Measurements from ENCODE around the gene SLC26A9.

Gene SLC26A9

DNA sequence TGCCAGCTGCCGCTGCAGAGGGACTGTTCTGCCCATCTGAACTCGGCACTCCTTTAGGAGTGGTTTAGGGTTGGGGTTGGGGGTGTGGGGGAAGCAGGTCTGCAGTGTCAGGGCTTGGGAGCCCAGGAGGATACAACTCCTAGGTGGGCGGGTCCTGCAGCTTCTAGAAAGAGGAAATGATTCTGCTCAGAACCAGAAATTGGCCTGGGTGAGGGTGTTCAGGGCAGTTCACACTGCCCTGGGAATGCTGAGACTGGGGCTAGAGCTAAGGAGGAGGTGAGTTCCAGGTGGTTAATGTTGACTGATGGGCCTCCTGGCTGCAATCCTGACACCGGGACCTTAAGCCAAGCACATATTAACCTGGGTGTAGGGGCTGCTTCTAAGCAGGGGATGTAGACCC, 4.8 kb upstream of the SLC26A9 start:
- no peak for DNase-seq

DNA sequence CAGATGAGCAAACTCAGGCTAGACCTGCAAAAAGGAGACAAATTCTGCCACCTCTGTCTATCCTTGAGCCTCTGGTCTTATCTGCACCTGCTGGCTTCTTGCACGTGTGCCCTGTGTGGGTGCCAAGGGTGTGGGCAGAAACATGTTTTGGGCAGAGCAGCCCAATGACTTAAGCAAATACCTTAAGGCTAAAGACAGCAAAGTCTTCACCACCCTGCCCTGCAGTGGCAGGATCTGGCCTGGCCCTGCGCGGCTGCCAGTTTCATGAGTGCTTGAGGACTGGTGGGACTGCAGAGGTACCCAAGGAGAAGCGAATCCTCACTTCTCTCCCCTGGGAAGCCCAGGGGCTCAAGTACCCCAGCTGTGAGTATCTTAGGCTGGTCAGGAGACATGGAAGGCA, 3.8 kb upstream of the SLC26A9 start:
- DNase-seq, result no peak

DNA sequence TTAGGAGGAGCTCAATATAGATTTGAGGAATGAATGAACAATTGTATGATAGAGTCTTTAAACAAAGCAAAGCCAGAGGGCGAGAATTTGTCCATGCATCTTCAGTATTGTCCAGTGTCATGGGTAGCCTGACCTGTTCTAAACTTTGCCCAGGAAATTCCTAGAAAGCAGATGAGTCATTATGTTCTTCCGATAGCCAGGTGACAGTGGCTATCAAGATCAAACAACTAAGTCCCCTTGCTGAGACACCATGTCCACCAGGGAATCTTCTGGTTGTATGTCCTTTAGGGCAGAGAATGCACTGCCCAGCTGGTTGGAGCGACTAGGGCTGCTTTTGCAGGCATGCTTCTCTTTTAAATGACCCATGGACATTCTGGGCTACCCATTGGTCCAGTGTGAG, 1.8 kb upstream of the SLC26A9 start:
- DNase-seq, result no peak

DNA sequence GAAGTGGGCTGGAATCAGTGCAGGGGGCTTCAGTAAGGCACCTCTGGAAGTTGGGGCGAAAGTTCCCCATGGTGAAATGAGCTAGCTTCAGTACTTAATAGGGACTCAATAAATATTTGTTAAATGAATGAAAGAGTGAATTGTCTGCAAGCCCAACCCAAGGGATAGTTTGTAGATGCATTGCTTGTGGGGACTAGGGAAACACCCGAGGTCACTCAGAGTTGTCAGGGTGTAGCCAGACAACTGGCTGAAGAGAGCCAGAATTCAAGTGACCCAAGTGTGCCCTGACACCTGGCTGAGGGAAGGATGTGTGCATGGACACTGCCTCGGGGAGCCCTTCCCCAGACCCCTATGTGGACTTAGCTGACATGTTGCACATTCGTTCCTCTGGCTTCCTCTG, 1.3 kb upstream of the SLC26A9 start:
- no peak for DNase-seq

DNA sequence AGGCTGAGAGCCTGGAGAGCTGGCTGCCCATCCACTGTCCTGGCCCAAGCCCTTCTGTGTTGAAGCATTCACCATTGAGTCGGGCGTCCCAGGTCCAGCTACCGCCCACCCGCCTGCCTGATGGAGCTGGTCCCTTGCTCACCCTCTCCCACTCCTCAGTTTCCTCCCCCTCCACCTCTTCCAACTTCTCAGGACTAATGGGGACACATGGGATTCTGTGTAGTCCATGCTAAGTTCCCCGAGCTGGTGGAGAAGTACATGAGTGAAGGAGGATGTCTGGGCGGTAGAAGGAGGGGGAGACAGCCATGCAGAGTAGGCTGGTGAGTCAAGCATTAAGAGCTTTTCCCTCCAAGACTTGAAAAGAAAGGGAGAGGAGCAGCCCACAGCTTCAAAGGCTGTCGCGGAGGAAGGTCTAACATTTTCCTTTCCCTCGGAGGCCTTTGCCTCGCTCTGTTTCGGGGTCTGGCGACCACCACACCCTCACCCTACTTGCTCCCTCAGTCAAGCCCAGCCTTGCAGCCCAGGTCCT, 561 bp downstream of the SLC26A9 start:
- DNase-seq, result no peak

DNA sequence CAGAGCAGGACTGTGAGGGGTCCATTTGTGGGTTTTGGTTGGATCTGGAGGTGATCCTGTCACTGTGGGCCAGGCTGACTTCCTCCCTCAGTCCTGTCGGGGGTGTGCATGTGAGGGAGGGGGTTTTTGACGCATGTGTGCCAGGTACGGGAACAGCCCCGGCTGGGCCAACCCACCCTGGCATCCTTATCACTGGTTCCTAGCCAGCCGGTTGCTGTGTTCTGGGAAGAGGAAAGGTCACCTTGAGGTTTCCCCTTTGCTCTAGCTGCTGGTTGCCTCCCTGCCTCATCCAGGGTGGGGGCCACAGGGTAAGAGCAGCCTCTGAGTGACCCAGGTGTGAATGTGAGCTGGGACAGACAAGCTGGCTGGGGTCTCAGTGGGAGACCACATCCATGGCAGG, 2.5 kb downstream of the SLC26A9 start:
- DNase-seq, result no peak

DNA sequence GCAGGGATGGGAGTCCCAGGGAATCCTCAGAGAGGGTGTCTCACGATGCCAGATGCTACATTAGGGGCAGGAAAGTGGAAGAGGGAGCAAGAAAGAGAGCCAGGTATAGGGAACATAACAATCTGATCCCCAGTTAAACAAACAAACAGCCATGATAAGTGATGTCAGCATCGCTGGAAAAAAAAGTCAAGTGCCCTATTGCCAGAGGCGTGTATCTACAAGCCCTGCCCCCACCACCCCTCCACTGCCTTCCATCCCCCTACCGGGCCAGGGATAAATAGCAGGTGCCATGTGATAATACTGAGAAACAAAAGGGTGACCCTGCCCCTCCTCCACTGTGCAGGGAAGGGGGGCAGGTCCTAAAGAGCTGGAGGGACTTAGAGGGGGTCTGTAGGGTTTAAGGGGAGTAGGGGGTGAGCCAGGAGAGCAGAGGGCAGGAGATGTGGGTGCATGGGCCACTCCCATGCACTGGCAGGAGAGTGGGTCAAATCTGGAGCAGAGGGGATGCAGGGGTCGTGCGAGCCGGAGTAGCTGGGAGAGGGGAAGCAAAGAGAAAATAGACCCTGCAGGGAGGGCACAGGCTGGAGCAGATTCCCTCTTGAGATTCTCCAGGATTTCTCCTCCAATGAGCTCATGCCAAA, 3.4 kb downstream of the SLC26A9 start:
- peak; percentile 38 for DNase-seq

DNA sequence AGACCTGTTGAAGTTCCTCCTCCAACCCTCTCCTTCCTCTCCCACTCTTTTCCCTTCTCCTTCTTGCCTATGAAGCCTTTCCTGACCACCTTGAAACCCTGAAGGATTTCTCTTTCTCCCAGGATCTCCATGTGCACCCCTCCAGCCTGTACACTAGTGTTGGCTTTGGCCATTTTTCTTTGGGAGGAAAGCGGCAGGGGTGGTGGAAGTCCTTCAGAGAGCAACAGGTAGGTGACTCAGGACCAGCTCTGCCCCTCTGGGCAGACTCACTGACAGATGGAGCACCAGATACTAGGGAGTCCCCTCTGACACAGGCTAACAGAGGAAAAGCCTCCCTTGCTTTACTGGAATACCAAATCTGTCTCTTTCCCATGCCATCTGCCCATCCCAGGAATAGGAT, 4.6 kb downstream of the SLC26A9 start:
- no peak for DNase-seq

DNA sequence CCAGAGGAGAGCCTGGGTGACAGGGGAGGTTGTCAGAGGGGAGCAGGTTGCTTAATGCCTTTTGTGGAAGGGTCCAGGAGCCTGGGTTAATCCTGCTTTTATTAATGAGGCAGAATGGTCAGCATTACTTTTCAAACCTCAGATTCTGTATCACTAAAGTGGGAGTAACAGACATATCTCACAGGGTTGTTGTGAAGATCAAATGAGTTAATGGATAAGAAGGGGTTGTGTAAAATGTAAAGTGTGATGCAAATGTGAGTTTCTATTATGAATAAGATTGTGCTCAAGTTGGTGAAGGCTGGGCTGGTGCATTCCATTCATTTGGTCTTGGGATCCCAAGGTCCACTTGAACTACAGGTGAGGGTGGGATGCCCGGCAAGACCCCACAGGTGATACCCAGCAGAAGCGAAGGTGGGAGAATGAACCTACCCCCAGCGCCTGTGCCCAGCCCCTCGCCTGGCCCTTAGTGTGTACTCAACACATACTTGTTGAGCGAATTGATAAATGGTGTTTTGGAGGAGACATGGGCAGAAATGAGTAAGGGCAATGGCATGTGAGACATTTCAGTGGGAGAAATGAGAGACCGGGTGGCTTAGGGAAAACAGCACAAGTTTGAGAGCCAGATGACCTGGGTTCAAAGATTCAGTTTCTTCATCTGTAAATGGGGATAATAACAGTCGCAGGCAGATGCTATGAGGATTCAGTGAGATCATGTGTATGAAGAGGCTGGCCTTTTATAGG, 6.2 kb downstream of the SLC26A9 start:
- no peak for DNase-seq

DNA sequence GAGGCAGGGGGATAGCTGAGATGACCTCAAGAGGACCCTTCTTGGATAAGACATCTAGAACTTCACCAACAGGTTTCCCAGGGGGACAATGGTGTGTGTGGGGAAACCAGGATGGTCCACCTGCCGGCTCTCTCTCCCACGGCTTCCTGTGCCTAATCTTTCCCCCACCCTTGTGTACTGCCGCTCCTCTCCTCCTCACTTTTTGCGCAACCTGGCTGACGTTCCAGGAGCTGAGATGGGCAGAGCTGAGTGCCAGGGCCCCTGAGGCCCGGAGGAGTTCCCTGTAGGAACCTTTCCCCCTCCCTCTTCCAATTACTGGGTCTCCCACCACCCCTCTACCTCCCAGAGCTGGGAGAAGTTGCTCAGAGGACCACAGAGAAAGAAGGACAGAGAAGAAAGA, 6.9 kb downstream of the SLC26A9 start:
- DNase-seq, result no peak

DNA sequence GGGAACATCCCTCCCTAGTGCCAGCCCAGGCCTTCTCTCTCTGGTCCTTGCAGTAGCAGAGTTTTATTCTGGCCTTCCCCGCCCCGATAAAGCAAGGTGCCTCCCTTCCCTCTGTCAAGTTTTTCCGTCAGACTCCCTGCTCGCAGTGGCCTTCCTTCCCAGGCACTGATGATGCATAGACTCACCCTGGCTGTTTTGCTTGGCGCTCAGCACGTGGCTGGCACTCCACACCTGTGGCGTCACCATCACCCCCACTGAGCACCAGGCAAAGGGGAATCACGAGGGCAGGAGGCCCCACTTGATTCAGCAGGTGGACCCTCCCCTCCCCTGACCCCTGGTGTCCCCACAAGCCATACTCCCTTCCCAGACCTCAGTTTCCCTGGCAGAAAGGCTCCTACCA, 7.4 kb downstream of the SLC26A9 start:
- no peak for DNase-seq

DNA sequence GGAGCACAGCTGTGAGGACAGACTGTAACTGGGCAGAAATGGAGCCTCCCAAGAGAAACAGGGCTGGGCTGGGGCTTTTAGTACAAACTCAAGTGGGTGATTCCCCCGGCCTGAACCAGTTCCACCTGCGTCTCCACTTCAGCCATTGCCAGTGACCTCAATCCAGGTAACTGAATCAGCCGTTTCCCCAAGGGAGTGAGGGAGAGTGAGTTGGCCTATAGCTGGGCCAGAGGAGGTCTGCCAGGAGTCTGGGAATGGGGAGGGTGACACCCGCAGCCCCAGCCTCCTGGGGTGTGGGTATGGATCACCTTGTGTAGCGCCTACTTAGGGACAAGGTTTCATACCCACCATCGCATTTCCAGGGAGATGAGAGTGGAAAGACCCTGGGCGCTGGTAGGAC, 8.5 kb downstream of the SLC26A9 start:
- no peak for DNase-seq

DNA sequence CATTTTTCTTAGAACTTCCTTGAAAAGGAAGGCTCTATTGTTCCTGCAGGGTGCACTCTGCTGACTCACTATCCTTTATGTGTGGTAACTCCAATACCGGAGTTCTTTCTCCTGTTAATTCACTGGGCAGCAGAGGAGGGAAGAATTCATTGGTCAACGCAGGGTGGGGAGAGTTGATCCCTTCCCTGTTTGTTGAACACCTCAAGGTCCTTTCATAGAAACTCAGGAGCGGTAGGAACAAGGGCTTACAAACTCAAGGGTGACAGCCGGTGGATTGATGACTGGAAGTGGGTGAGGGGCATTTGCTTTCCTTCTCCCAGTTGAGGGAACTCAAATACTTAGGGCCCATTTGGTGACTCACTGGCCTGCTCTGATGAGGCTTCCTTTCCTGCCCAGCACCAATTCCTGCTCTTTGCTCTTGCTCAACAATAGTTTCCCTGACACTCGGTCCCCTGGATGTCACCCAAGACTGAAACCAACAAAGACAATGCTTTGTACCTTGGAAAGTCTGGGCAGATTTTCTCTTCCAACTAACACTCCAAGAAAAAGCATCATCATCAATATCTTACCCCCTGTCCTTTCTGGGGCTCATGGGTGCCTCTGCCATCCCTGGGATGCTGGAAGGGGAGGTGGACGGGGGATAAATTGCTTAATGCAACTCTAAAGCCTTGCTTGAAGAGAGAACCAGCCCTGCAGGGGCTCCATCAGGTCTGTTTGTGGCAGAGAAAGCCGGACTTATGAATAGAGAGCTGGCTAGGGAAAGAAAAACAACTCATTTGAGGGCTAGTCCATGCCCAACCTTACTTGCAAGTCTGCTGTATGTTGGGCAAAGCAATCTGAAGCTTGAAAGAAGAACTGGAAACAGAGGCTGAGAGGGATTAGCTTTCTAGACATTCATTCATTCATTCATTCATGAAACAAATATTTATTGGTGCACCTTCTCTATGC, 9.3 kb downstream of the SLC26A9 start:
- no peak for DNase-seq

DNA sequence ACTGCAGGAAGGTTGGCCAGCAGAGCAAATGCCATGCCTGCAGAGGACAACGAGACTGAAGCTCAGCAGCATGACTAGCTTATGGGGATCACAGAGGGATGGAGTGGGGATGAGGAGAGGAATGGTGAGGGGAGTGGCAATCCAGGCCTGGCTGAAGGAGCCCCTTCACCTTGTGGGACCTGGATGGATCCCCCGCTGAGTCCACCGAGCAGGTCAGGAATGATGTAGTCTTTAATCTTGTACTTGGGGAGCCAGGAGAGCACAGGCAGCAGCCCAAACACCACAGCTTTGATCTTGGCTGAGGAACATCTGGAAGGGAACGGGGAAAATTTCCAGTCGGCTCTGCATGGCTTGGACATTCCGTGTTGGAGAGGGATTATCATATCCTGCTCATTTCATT, 10.5 kb downstream of the SLC26A9 start:
- no peak for DNase-seq

DNA sequence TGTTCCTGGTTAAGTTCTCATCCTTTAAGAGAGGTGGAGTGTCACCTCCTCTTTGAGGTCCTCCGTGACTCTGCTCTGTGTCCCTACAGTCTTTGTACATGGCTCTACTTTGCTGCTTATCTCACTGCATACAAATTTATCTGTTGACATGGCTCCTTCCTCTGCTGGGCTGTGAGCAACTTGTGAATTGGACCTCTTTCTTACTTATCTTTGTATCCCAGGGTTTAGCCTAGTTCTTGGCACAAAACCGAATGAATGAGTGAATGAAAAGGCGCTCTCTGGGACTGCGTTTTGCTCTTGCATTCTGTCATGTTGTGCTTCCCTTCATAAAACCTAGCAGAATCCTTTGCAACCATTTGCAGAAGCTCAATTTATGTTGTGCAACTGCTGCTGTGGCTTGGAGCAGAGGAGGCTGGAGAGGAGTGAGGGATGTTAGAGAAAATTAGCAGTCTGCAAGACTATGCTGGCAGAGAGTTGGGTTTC, 12.4 kb downstream of the SLC26A9 start:
- no peak for DNase-seq

DNA sequence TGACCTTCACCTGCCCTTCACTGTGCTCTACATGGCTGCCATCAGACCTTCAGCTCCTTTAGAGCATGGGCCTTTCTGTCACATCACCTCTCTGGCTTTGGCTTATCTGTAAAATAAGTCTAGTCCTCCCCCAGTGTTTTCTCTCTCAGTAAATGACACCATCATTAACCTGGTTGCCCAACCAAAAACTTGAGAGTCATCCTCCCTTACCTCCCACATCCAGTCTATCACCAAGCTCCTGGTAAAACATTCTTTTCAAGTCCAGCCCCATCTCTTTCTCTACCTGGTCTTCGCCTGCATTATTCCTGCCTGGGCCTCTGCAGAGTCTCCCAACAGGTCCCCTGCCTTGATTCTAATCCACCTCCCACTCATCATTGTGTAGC, 13.1 kb downstream of the SLC26A9 start:
- DNase-seq, result no peak

DNA sequence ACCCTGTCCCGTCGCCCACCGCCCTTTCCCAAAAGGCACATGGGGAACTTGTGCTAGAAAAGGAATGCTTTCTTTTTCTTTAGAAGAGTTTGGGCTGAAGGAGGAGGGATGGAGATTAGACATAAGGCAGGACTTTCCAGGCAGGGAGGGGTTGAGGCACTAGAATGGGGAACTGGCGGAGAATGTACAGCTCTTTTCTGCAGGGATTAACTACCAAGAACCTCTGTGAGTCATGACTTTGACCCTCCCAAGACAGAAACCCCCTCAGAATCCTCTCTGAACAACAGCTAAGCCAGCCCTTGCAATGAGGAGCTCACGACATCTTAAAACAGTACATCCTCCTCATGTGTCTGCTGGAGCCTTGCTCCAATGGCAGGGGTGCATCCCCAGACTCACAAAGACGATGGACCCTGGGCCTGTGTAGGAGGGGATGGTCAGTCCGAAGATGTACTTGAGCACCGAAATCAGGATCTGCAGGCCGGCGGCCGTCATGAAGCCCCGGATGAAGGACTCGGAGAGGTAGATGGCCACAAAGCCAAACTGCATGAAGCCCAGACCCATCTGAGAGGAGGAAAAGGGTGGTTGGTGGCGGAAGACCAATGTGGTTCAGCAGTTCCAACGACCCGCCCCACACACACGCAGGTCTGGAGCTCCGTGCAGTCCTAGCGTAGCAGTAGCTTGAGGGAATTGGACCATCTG, 13.6 kb downstream of the SLC26A9 start:
- no peak for DNase-seq

DNA sequence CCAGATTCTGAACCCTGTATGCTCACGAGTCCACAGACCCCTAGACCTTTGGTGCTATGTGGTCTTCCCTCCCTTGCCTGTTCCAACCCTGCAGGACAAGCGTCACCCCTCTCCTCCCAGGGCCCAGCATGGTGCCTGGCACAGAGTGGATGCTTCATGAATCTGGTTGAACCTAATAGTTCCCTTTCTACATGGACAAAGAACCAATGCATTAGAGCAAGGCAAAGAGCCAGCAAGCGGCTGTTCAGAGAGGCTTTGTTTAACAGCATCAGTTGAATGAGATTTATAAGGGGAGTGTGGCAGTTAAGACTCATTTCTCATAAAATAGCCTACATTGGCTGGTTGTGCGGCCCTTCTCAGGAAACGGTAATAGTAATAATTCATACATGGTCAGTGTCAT, 14.9 kb downstream of the SLC26A9 start:
- DNase-seq, result no peak

DNA sequence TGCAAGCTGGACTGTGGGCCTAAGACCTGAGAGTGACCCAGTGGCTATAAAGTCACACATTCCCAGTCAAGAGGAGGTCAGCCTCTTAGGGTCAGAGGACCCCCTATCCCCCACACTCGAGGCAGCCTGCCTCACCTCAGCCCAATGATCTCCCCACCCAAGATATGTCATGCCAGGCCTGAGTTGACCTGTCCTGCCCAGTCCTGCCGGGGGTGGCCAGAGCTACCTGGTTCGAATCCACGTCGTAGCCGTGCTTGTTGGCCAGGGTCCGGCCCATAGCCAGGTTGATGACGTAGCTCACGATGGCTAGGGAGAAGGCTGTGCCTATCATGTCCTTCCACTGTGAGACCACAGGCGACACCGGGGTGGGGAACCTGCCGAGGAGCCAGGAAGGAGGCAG, 15.6 kb downstream of the SLC26A9 start:
- DNase-seq, result no peak

DNA sequence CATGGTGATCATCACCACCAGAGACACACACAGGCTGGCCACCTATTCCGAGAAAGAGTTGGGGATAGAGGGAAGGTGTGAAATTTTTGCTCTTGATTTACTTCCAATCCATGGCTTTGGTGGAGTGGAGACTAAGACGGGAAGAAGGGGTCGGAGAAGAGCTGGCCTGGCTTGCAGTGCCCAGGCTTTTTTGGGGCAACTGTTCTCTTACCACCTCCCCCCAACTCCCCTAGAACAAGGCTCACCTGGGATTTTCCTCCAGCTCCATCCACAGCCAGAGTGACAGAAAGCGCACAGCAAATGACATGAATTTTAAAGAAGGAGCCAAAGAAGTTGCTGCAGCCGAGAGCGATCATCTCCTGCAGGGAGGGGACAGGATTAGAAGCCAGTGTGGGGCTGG, 16.0 kb downstream of the SLC26A9 start:
- no peak for DNase-seq

DNA sequence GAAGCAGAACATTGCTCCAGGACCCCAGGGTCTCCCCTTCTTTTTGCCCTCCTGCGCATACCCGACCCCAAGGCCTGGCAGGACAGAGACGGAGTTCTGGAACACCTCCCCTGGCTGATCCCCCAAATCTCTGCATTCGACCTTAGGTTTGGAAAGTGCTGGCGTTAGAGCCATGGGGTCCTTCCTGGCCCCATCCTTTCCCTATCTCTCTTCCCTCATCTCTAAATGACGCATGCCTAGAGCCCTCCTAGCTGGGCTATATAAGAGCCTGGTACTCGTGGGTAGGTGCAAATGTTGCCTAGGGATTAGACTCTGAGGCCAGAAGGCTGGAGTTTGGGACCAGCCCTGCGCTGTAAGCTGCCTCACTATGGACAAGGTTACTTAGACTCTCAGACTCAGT, 16.6 kb downstream of the SLC26A9 start:
- DNase-seq, result no peak

DNA sequence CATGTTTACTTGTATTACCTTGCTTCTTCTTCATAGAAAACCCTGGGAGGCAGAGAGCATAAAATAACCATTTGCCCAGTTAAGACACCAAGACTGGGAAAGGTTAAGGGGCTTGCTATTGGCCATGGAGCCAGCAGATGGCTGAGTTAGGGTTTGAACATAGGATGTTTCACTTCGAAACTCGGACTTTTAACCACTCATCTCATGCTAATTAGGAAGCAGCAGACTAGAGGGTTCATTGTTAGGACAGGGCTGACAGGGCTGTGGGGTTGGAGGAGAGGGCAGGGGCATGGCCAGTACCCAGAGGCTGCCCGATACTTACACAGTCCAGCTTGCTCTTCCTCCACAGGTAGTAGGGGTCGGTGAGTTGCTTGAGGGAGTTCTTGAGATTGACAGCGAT, 17.0 kb downstream of the SLC26A9 start:
- DNase-seq, result no peak

DNA sequence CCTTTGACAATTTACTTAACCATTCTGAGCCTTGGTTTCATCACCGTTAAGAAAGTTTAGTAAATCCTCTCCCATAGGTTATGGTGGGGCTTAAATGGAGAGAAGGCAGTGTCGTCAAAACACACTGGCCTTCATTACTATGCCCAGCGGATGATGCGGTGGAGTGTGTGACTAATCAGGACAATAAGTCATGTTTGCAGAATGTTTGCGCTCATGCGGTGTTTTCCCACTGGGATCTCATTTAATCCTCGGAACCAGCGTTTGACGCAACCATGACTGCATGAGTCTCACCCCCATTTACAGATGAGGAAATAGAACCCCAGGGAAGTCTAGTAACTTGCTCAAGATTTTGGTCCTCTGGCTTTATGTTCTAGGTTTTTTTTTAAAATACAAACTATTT, 17.5 kb downstream of the SLC26A9 start:
- DNase-seq, result no peak

Measured in NCI-H748 treated with DMSO at 0.1 percent for 48 hours (cell line).